GM21619 (cell line): ENCODE results near the gene KCNMA1.
"Not testable (repeated sequence)": the region's sequence is repeated elsewhere in the genome, so short reads cannot be mapped to it uniquely, and the experiment has no call there.

ENCODE experiments used
- ATAC-seq: cut with Tn5 transposase; IDR thresholded peaks from one replicate; pipeline ENCODE4 v1.9.1; 2021; ENCODE audit not compliant: unreplicated experiment

KCNMA1 gene

GRCh38 chr10:77588886-77589285 lies 48.7 kb downstream of the KCNMA1 start:
- ATAC-seq = no peak

GRCh38 chr10:77587416-77587790 lies 50.2 kb downstream of the KCNMA1 start:
- no peak for ATAC-seq

- ATAC-seq = no peak
Observed at GRCh38 chr10:77586719-77587415, 50.7 kb downstream of the KCNMA1 start.

GRCh38 chr10:77584938-77585337 lies 52.7 kb downstream of the KCNMA1 start:
- no peak for ATAC-seq

- ATAC-seq = no peak
Observed at GRCh38 chr10:77583527-77583926, 54.1 kb downstream of the KCNMA1 start.

- ATAC-seq = no peak
Observed at GRCh38 chr10:77582710-77583115, 54.9 kb downstream of the KCNMA1 start.

- no peak for ATAC-seq
Observed at GRCh38 chr10:77581738-77582137, 55.9 kb downstream of the KCNMA1 start.

GRCh38 chr10:77580482-77580881 lies 57.1 kb downstream of the KCNMA1 start:
- ATAC-seq = no peak

GRCh38 chr10:77578583-77579227 lies 58.9 kb downstream of the KCNMA1 start:
- ATAC-seq = no peak

GRCh38 chr10:77577666-77578229 lies 59.9 kb downstream of the KCNMA1 start:
- no peak for ATAC-seq

GRCh38 chr10:77576444-77577032 lies 61.1 kb downstream of the KCNMA1 start:
- no peak for ATAC-seq

GRCh38 chr10:77576007-77576367 lies 61.6 kb downstream of the KCNMA1 start:
- ATAC-seq = no peak

GRCh38 chr10:77575271-77576006 lies 62.2 kb downstream of the KCNMA1 start:
- no peak for ATAC-seq

GRCh38 chr10:77574438-77574837 lies 63.2 kb downstream of the KCNMA1 start:
- ATAC-seq = no peak

- ATAC-seq = not testable (repeated sequence)
Observed at GRCh38 chr10:77572520-77572919, 65.1 kb downstream of the KCNMA1 start.

- no peak for ATAC-seq
Observed at GRCh38 chr10:77571490-77571889, 66.1 kb downstream of the KCNMA1 start.

GRCh38 chr10:77566914-77567566 lies 70.6 kb downstream of the KCNMA1 start:
- ATAC-seq = no peak

GRCh38 chr10:77566236-77566635 lies 71.4 kb downstream of the KCNMA1 start:
- no peak for ATAC-seq

GRCh38 chr10:77565590-77566023 lies 72.0 kb downstream of the KCNMA1 start:
- no peak for ATAC-seq

GRCh38 chr10:77564731-77565589 lies 72.6 kb downstream of the KCNMA1 start:
- no peak for ATAC-seq
